ENCODE measurements around the gene DOK3.

DNA sequence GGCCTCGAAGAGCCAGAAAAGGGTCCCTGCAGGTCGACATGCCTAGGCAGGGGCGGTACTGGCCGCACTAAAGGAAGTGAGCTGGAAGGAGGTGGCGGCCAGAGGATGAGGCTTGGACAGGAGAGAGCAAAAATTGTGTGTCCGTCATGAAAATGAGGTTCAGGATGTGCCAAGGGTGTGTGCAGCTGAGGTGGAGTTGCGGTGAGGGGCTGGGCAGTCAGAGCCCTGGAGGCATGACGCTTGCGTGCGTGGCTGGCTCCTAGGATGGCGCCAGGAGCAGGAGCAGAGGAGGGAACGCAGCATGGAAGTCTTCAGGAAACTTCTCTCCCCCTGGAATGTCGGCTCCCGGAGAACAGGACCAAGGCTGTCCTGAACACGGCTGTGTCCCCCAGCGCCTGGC, 6.7 kb downstream of the DOK3 start:
- TF ChIP-seq POLR2A (IDR thresholded peaks at IDR 0.05), result no peak
- no peak for TF ChIP-seq POLR2AphosphoS5 (IDR thresholded peaks at IDR 0.05)
- TF ChIP-seq, protein P1, sequence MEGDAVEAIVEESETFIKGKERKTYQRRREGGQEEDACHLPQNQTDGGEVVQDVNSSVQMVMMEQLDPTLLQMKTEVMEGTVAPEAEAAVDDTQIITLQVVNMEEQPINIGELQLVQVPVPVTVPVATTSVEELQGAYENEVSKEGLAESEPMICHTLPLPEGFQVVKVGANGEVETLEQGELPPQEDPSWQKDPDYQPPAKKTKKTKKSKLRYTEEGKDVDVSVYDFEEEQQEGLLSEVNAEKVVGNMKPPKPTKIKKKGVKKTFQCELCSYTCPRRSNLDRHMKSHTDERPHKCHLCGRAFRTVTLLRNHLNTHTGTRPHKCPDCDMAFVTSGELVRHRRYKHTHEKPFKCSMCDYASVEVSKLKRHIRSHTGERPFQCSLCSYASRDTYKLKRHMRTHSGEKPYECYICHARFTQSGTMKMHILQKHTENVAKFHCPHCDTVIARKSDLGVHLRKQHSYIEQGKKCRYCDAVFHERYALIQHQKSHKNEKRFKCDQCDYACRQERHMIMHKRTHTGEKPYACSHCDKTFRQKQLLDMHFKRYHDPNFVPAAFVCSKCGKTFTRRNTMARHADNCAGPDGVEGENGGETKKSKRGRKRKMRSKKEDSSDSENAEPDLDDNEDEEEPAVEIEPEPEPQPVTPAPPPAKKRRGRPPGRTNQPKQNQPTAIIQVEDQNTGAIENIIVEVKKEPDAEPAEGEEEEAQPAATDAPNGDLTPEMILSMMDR (IDR thresholded peaks at IDR 0.05), result no peak

Data from suprapubic skin (tissue), 4 donors.